ENCODE measurements around the gene IGFBP1.

IGFBP1 gene

GRCh38 chr7:45902820-45903219, 14.5 kb downstream of the IGFBP1 start:
- no peak for DNase-seq (ENCODE audit: low read depth)

GRCh38 chr7:45909561-45909960, 21.3 kb downstream of the IGFBP1 start:
- no peak for DNase-seq (ENCODE audit: low read depth)

- no peak for DNase-seq (ENCODE audit: low read depth)
These were observed 22.6 kb downstream of the IGFBP1 start for GRCh38 chr7:45910855-45911254.

- DNase-seq (ENCODE audit: low read depth), result no peak
These were observed 23.0 kb downstream of the IGFBP1 start for GRCh38 chr7:45911311-45911710.

- DNase-seq (ENCODE audit: low read depth), result no peak
These were observed 24.7 kb downstream of the IGFBP1 start for GRCh38 chr7:45912972-45913371.

GRCh38 chr7:45914911-45915310, 26.6 kb downstream of the IGFBP1 start:
- no peak for DNase-seq (ENCODE audit: low read depth)

- DNase-seq (ENCODE audit: low read depth), result no peak
These were observed 27.3 kb downstream of the IGFBP1 start for GRCh38 chr7:45915606-45916005.

- DNase-seq (ENCODE audit: low read depth), result no peak
These were observed 28.8 kb downstream of the IGFBP1 start for GRCh38 chr7:45917064-45917463.

- DNase-seq (ENCODE audit: low read depth), result no peak
These were observed 29.4 kb downstream of the IGFBP1 start for GRCh38 chr7:45917658-45918057.

GRCh38 chr7:45918556-45918955, 30.3 kb downstream of the IGFBP1 start:
- no peak for DNase-seq (ENCODE audit: low read depth)

- no peak for DNase-seq (ENCODE audit: low read depth)
These were observed 31.0 kb downstream of the IGFBP1 start for GRCh38 chr7:45919231-45919784.

- no peak for DNase-seq (ENCODE audit: low read depth)
These were observed 31.7 kb downstream of the IGFBP1 start for GRCh38 chr7:45919993-45920459.

- DNase-seq (ENCODE audit: low read depth), result no peak
These were observed 32.5 kb downstream of the IGFBP1 start, which contains the start of gene IGFBP3 for GRCh38 chr7:45920502-45921380. Gene IGFBP3 (minus strand): TSS chr7:45921272. CDS start chr7:45921140, 132 bp downstream.

- no peak for DNase-seq (ENCODE audit: low read depth)
These were observed 33.1 kb downstream of the IGFBP1 start for GRCh38 chr7:45921381-45921698.

- DNase-seq (ENCODE audit: low read depth), result no peak
These were observed 33.6 kb downstream of the IGFBP1 start for GRCh38 chr7:45921699-45922519.

GRCh38 chr7:45922810-45923209, 34.5 kb downstream of the IGFBP1 start:
- DNase-seq (ENCODE audit: low read depth), result no peak

GRCh38 chr7:45923290-45923689, 35.0 kb downstream of the IGFBP1 start:
- no peak for DNase-seq (ENCODE audit: low read depth)

GRCh38 chr7:45923818-45924217, 35.5 kb downstream of the IGFBP1 start:
- no peak for DNase-seq (ENCODE audit: low read depth)

- peak; percentile 52 for DNase-seq (ENCODE audit: low read depth)
These were observed 36.0 kb downstream of the IGFBP1 start for GRCh38 chr7:45924283-45924682.

- DNase-seq (ENCODE audit: low read depth), result no peak
These were observed 39.4 kb downstream of the IGFBP1 start for GRCh38 chr7:45927721-45928120.

GRCh38 chr7:45930967-45931366, 42.7 kb downstream of the IGFBP1 start:
- DNase-seq (ENCODE audit: low read depth), result no peak

- DNase-seq (ENCODE audit: low read depth), result no peak
These were observed 49.0 kb downstream of the IGFBP1 start for GRCh38 chr7:45937301-45937700.

GRCh38 chr7:45937862-45938261, 49.6 kb downstream of the IGFBP1 start:
- no peak for DNase-seq (ENCODE audit: low read depth)
